ENCODE measurements around the gene EXOC8. TPM values are rescaled to one million over a fixed set of nuclear protein-coding genes. Genes with fewer than 3 reads are reported as not detected.

EXOC8 gene
- total and polyA plus RNA-seq, 2 of the 13 experiments (the other 11 are each of a cell fraction or from before 2014, with no cell fraction given) = 2.1 to 7.9 TPM

GRCh38 chr1:231315887-231316286, 21.8 kb downstream of the EXOC8 start (continued):
- TF ChIP-seq ZNF275 (CRISPR knock-in tag; IDR thresholded peaks at IDR 0.05; ENCODE audit: borderline replicate concordance) (no peak), GATA4 (IDR thresholded peaks at IDR 0.05; ENCODE audit: borderline replicate concordance, low read depth) (no peak)

DNA sequence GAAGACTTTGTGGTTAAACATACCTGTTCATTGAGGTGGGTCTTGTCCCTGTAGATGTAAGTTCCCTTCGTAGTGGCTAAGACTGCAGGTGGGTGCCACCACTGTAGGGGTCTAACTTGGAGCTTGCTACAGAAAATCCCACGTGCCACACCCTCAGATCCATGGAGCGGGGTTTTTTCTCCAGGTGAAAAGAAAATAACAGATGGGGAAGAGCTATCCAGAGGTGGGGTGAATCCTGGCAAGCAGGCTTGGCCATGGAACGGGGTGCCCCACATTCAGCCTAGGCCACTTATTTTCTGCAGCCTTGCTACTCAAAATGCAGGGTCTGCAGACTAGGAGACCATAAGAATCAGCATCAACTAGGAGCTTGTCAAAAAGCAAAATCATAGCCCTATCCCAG, 24.0 kb downstream of the EXOC8 start:
- no TSS peak for BruUV-seq (replicated peaks)
- Histone ChIP-seq H4K20me1 (ENCODE audit: insufficient read depth, low read length) (no peaks in the 10 kb centered on the region), H3K79me2 (ENCODE audit: insufficient read depth, low read length) (no peaks in the 10 kb centered on the region), H3K4me2 (ENCODE audit: low read depth, low read length) (no peak overlapping the region), H3K4me3 (replicated peaks in 1 of 3; ENCODE audit: insufficient read depth in 1 of 3, low read depth in 2 of 3, low read length in 3 of 3) (no peak overlapping the region), H3K9me3 (ENCODE audit: low read length) (no peaks in the 10 kb centered on the region), H3K9ac (ENCODE audit: insufficient read depth, low read depth, low read length) (no peak overlapping the region), H3K27ac (ENCODE audit: extremely low read length, insufficient read depth, low read length) (no peak overlapping the region), H3K27me3 (ENCODE audit: control insufficient read depth in 1 of 2, insufficient read depth in 2 of 2, low read length in 2 of 2) (0 out of 5 replicates have a peak, but pooled peaks cover 0 to 2% of the 10 kb centered on the region in 2 experiments), H2AFZ (ENCODE audit: low read length) (no peak overlapping the region), H3K36me3 (replicated peaks in 1 of 2; ENCODE audit: control insufficient read depth in 1 of 2, insufficient read depth in 2 of 2, low read length in 2 of 2) (no peaks in the 10 kb centered on the region), H3K4me1 (ENCODE audit: insufficient read depth, low read length) (peaks cover 14% of the 10 kb centered on the region; the same call in 1 of the 2 replicates)
- CTCF ChIA-PET (ENCODE audit: low intra/inter-chr PET ratio, low total read pairs) = no interaction called here
- whole genome bisulfite sequencing (ENCODE audit: low lambda C conversion rate) = 46% methylated on average over 4 of the region's 4 CpGs
- ATAC-seq (no peak), FAIRE-seq (no peak), DNase-seq (ENCODE audit: low spot score) (no peak)
- in situ Hi-C loops (cut with HindIII; ENCODE audit: extremely low pct_ligation_motif_present, low pct_unique_long_range_greater_than_20kb) (no loop called here), intact Hi-C loops (cut with micrococcal nuclease; ENCODE audit: unreplicated experiment) (no loop called here)
- TF ChIP-seq PPARG (CRISPR knock-in tag; conservative IDR thresholded peaks at IDR 0.05) = no peak
- TF ChIP-seq KLF11 (CRISPR knock-in tag; IDR thresholded peaks at IDR 0.05) = no peak
- TF ChIP-seq ZNF343 (CRISPR knock-in tag; IDR thresholded peaks at IDR 0.05) = no peak
- TF ChIP-seq, protein P1, sequence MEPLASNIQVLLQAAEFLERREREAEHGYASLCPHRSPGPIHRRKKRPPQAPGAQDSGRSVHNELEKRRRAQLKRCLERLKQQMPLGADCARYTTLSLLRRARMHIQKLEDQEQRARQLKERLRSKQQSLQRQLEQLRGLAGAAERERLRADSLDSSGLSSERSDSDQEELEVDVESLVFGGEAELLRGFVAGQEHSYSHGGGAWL (CRISPR knock-in tag; IDR thresholded peaks at IDR 0.05) = no peak
- no peak for TF ChIP-seq NFATC3 (CRISPR knock-in tag; IDR thresholded peaks at IDR 0.05)
- TF ChIP-seq NKX3-1 (CRISPR knock-in tag; IDR thresholded peaks at IDR 0.05) = no peak
- TF ChIP-seq POGZ (CRISPR knock-in tag; IDR thresholded peaks at IDR 0.05) = no peak
- no peak for TF ChIP-seq SETDB1 (CRISPR knock-in tag; IDR thresholded peaks at IDR 0.05; ENCODE audit: borderline replicate concordance)
- no peak for TF ChIP-seq ZNF256 (CRISPR knock-in tag; conservative IDR thresholded peaks at IDR 0.05)
- TF ChIP-seq KLF9 (CRISPR knock-in tag; IDR thresholded peaks at IDR 0.05; ENCODE audit: low read depth) = no peak
- TF ChIP-seq THAP11 (CRISPR knock-in tag; IDR thresholded peaks at IDR 0.05) = no peak
- TF ChIP-seq, protein P2, sequence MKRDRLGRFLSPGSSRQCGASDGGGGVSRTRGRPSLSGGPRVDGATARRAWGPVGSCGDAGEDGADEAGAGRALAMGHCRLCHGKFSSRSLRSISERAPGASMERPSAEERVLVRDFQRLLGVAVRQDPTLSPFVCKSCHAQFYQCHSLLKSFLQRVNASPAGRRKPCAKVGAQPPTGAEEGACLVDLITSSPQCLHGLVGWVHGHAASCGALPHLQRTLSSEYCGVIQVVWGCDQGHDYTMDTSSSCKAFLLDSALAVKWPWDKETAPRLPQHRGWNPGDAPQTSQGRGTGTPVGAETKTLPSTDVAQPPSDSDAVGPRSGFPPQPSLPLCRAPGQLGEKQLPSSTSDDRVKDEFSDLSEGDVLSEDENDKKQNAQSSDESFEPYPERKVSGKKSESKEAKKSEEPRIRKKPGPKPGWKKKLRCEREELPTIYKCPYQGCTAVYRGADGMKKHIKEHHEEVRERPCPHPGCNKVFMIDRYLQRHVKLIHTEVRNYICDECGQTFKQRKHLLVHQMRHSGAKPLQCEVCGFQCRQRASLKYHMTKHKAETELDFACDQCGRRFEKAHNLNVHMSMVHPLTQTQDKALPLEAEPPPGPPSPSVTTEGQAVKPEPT (CRISPR knock-in tag; IDR thresholded peaks at IDR 0.05; ENCODE audit: low read depth) = no peak
- no peak for TF ChIP-seq ZNF503 (CRISPR knock-in tag; IDR thresholded peaks at IDR 0.05)
- POLR2A ChIA-PET = no interaction called here

Measured in HepG2 (cell line).